ENCODE results near the gene NFYC.

- no peak for TF ChIP-seq POLR2A (IDR thresholded peaks at IDR 0.05)
- TF ChIP-seq CTCF (IDR thresholded peaks at IDR 0.05), result no peak
Observed at GRCh38 chr1:40787737-40788560, 96.4 kb downstream of the NFYC start.

All from uterus (tissue), 2 donors.